Measurements from ENCODE around the gene MLLT10. TPM values are rescaled to one million over a fixed set of nuclear protein-coding genes. Genes with fewer than 3 reads are reported as not detected.

Gene MLLT10
- total RNA-seq, 1 experiment from 2014 or later: 58.4 TPM

GRCh38 chr10:21791276-21791675, 257.2 kb downstream of the MLLT10 start:
- H3K4me1 ChIP-seq (ENCODE audit: insufficient read depth, low read length, poor library complexity, severe bottlenecking): no peaks in the 10 kb centered on the region

More at GRCh38 chr10:21791276-21791675, 257.2 kb downstream of the MLLT10 start:
- no peak for DNase-seq (ENCODE audit: low spot score)
- no peak overlapping the region for H3K4me3 ChIP-seq (ENCODE audit: low read depth, low read length, poor library complexity, severe bottlenecking)
- TF ChIP-seq EZH2 (IDR thresholded peaks at IDR 0.05; ENCODE audit: borderline replicate concordance, low read depth, low read length, poor library complexity, severe bottlenecking): no peak
- TF ChIP-seq, protein P1, sequence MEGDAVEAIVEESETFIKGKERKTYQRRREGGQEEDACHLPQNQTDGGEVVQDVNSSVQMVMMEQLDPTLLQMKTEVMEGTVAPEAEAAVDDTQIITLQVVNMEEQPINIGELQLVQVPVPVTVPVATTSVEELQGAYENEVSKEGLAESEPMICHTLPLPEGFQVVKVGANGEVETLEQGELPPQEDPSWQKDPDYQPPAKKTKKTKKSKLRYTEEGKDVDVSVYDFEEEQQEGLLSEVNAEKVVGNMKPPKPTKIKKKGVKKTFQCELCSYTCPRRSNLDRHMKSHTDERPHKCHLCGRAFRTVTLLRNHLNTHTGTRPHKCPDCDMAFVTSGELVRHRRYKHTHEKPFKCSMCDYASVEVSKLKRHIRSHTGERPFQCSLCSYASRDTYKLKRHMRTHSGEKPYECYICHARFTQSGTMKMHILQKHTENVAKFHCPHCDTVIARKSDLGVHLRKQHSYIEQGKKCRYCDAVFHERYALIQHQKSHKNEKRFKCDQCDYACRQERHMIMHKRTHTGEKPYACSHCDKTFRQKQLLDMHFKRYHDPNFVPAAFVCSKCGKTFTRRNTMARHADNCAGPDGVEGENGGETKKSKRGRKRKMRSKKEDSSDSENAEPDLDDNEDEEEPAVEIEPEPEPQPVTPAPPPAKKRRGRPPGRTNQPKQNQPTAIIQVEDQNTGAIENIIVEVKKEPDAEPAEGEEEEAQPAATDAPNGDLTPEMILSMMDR (conservative IDR thresholded peaks at IDR 0.05; ENCODE audit: low read depth, low read length): no peak
- POLR2A ChIA-PET (ENCODE audit: low non-redundant PET): no interaction called here
- BruUV-seq (replicated peaks): no TSS peak
- H3K27ac ChIP-seq (ENCODE audit: low read depth, low read length, poor library complexity, severe bottlenecking): no peak overlapping the region
- H3K9me3 ChIP-seq (ENCODE audit: low read depth, low read length, poor library complexity, severe bottlenecking): no peaks in the 10 kb centered on the region
- intact Hi-C loops (cut with micrococcal nuclease; ENCODE audit: unreplicated experiment): no loop called here
- H3K27me3 ChIP-seq (replicated peaks; ENCODE audit: insufficient read depth, low read depth, low read length, poor library complexity): no peaks in the 10 kb centered on the region
- no peaks in the 10 kb centered on the region for H3K36me3 ChIP-seq (ENCODE audit: insufficient read depth, low read length, poor library complexity, severe bottlenecking)
- CTCF ChIA-PET: no interaction called here

Small RNAs within 50 kb of the gene (microRNA-seq; reads per million reads assigned to microRNA genes)
- 89.3 reads per million, percentile 63 among the genes with 10 or more reads in this experiment for gene MIR1915

Other genes with a start within 250 kb of the MLLT10 start
- 4.4 and 4.9 TPM in 2 replicates for gene SKIDA1, start 8.6 kb upstream of the MLLT10 start, total RNA-seq (2021)